NT2/D1 (cell line): ENCODE data around the gene AADACL4.
"Not testable (repeated sequence)": the region's sequence is repeated elsewhere in the genome, so short reads cannot be mapped to it uniquely, and the experiment has no call there.

Experiments used
- SUZ12 ChIP-seq: IDR thresholded peaks from 2 replicates; pipeline ENCODE4 v1.6.1; 2011; ENCODE audit not compliant: insufficient read length, insufficient read depth; ENCODE audit errors: extremely low read depth
- ZNF274 ChIP-seq: IDR thresholded peaks from 2 replicates; pipeline ENCODE4 v1.6.1; 2011; ENCODE audit warnings: mild to moderate bottlenecking, low read depth, low read length

DNA sequence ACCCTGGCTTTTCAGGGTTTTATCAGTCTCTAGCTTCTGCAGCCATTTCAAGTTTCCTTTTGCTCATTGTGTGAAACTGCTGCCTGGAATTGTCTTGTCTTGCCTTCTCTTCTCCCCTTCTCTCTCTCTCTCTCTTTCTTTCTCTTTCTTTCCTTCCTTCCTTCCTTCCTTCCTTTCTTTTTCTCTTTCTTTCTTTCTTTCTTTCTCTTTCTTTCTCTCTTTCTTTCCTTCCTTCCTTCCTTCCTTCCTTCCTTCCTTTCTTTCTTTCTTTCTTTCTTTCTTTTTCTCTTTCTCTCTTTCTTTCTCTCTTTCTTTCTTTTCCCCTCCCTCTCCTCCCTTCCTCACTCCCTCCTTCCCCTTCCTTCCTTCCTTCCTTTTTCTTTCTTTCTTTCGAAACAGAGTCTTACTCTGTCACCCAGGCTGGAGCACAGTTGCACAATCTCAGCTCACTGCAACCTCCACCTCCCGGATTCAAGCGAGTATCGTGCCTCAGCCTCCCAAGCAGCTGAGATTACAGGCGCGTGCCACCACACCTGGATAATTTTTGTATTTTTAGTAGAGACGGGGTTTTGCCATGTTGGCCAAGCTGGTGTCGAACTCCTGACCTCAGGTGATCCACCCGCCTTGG, 14.1 kb downstream of the AADACL4 start:
- TF ChIP-seq ZNF274, SUZ12: not testable (repeated sequence)
